Esophagus squamous epithelium (tissue), 5 donors: Measurements from ENCODE around the gene LCA5L. TPM values are rescaled to one million over a fixed set of nuclear protein-coding genes. Genes with fewer than 3 reads are reported as not detected.

Experiments
- DNase-seq: peaks from one replicate; lab custom pipeline; 2025; lab: John Stamatoyannopoulos, UW
- H3K27ac ChIP-seq, 4 donors: fragments of 200-600 bp; sonication (generic); one replicate each; pipeline ENCODE4 v1.5.1; 2016 to 2019; ENCODE audit warnings: mild to moderate bottlenecking in 1 of 4
- H3K27me3 ChIP-seq, 4 donors: fragments of 200-600 bp; sonication (generic); 1 replicate in 3 of 4; 2 replicates in 1 of 4; pipeline versions ENCODE4 v1.5.1 to v1.6.0; 2017 to 2021; ENCODE audit warnings: antibody characterized with exemption in 1 of 4
- H3K36me3 ChIP-seq, 3 donors: fragments of 200-600 bp; sonication (generic); one replicate each; pipeline ENCODE4 v1.5.1; 2016 to 2019
- H3K4me1 ChIP-seq, 3 donors: fragments of 200-600 bp; sonication (generic); one replicate each; pipeline ENCODE4 v1.5.1; 2017 to 2019
- H3K4me3 ChIP-seq, 4 donors: fragments of 200-600 bp; sonication (generic); 1 replicate in 3 of 4; 2 replicates in 1 of 4; pipeline ENCODE4 v1.5.1; 2016 to 2019; ENCODE audit warnings: mild to moderate bottlenecking in 2 of 4, moderate library complexity in 1 of 4
- H3K9me3 ChIP-seq, 3 donors: fragments of 200-600 bp; sonication (generic); one replicate each; pipeline ENCODE4 v1.5.1; 2016 to 2019
- CTCF ChIP-seq, 6 experiments: fragments of 450-650 bp in 4 of 6; fragments of 200-600 bp in 2 of 6; sonication (generic) in 2 of 6; IDR thresholded peaks; one replicate each; pipeline ENCODE4 v1.5.1; 2016 to 2019; ENCODE audit warnings: antibody characterized with exemption in 6 of 6, mild to moderate bottlenecking in 4 of 6, moderate library complexity in 4 of 6
- POLR2A ChIP-seq, 4 donors: fragments of 450-650 bp; IDR thresholded peaks; one replicate each; pipeline ENCODE4 v1.6.1; 2017; ENCODE audit warnings: antibody characterized with exemption in 4 of 4, mild to moderate bottlenecking in 4 of 4, moderate library complexity in 3 of 4
- WGBS, 2 donors: methylation state at CpG; one replicate each; pipeline ENCODE4 v1.1.5; 2018; 5-methylcytosine and 5-hydroxymethylcytosine counted together
- intact Hi-C: fragments of 100-400 bp; cut with DNase I; formaldehyde crosslinking; loops from one replicate; pipeline ENCODE4 v1.15.0; 2022
- total RNA-seq, 4 donors: library from RNA; depleted of rRNA; stranded (reverse); fragments of >200 nt; gene quantifications; one replicate each; pipeline ENCODE4 v1.1.0, GENCODE V29; 2016
- donor health status: DM: yes; HTN: yes; CAD: no.

LCA5L gene
- total RNA-seq, 4 donors from 2014 or later = 0.44 to 1.7 (median 0.82) TPM; not detected in 1

- no peaks in the 10 kb centered on the region for H3K27me3 ChIP-seq
- no peak for DNase-seq
- WGBS, 2 donors = 81 to 85% methylated on average over 7 to 8 of the region's 8 CpGs
- H3K4me1 ChIP-seq = no peaks in the 10 kb centered on the region
- intact Hi-C loops = no loop called here
- no peak overlapping the region for H3K27ac ChIP-seq
- H3K36me3 ChIP-seq = peaks cover 0 to 37% (median 6%) of the 10 kb centered on the region in 3 donors
- no peak overlapping the region for H3K4me3 ChIP-seq
- H3K9me3 ChIP-seq = no peaks in the 10 kb centered on the region
- TF ChIP-seq POLR2A (IDR thresholded peaks at IDR 0.05) = no peak
Measured at GRCh38 chr21:39400173-39400572, 45.4 kb downstream of the LCA5L start.

- Histone ChIP-seq H3K27me3 (no peaks in the 10 kb centered on the region), H3K9me3 (no peaks in the 10 kb centered on the region), H3K27ac (no peak overlapping the region), H3K4me3 (no peak overlapping the region), H3K4me1 (no peaks in the 10 kb centered on the region), H3K36me3 (peaks cover 9 to 60% (median 9%) of the 10 kb centered on the region in 3 donors)
- intact Hi-C loops = no loop called here
- no peak for DNase-seq
- no peak for TF ChIP-seq POLR2A (IDR thresholded peaks at IDR 0.05)
- no peak for TF ChIP-seq CTCF (IDR thresholded peaks at IDR 0.05)
- WGBS, 2 donors = 83 to 84% methylated on average over 8 to 11 of the region's 11 CpGs
Measured at GRCh38 chr21:39397646-39398385, 47.8 kb downstream of the LCA5L start.

GRCh38 chr21:39392981-39393380, 52.6 kb downstream of the LCA5L start:
- Histone ChIP-seq H3K4me3 (no peak overlapping the region), H3K27ac (no peak overlapping the region), H3K36me3 (peaks cover 18 to 75% (median 21%) of the 10 kb centered on the region in 3 donors), H3K4me1 (peaks cover 7 to 23% (median 11%) of the 10 kb centered on the region in 3 donors), H3K9me3 (no peaks in the 10 kb centered on the region), H3K27me3 (no peaks in the 10 kb centered on the region)
- no peak for DNase-seq
- WGBS, 2 donors = 87 to 93% methylated on average over 6 to 7 of the region's 7 CpGs
- TF ChIP-seq CTCF (IDR thresholded peaks at IDR 0.05) = no peak
- intact Hi-C loops = no loop called here

GRCh38 chr21:39390212-39390765, 55.3 kb downstream of the LCA5L start:
- Histone ChIP-seq H3K4me3 (no peak overlapping the region), H3K36me3 (peaks cover 12 to 48% (median 21%) of the 10 kb centered on the region in 3 donors), H3K27ac (no peak overlapping the region), H3K4me1 (peaks cover 11 to 47% (median 15%) of the 10 kb centered on the region in 3 donors), H3K27me3 (no peaks in the 10 kb centered on the region), H3K9me3 (no peaks in the 10 kb centered on the region)
- 73 to 74% methylated on average over 8 to 16 of the region's 16 CpGs for WGBS, 2 donors
- no peak for DNase-seq
- no peak for TF ChIP-seq POLR2A (IDR thresholded peaks at IDR 0.05)
- no peak for TF ChIP-seq CTCF (IDR thresholded peaks at IDR 0.05)
- intact Hi-C loops = no loop called here

DNA sequence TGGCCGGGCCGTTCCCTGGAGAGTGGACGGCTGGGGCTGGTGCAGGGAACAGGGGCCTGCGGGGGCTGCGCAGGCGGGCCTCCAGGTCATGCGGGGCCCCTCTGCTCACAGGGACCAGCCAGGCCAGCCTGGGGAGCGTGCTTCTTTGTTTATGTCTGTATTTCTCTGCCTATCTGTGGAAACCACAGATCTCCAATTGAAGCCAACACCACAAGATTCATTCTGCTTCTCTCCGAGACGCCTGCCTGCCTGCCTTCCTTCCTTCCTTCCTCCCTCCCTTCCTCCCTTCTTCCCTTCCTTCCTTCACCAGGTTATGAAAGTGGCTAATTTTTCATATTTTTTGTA, 56.8 kb downstream of the LCA5L start:
- Histone ChIP-seq H3K4me1 (peaks cover 11 to 49% (median 15%) of the 10 kb centered on the region in 3 donors), H3K4me3 (peak overlapping the region in 3 of 4 donors; percentile 52 to 66 (median 54)), H3K9me3 (no peaks in the 10 kb centered on the region), H3K27ac (peak overlapping the region; percentile 63 to 87 (median 78)), H3K36me3 (peaks cover 12 to 33% (median 20%) of the 10 kb centered on the region in 3 donors), H3K27me3 (no peaks in the 10 kb centered on the region)
- TF ChIP-seq CTCF (IDR thresholded peaks at IDR 0.05) (peak in 1 of 6 experiments; percentile 12), POLR2A (IDR thresholded peaks at IDR 0.05) (no peak)
- intact Hi-C loops = loop anchor here (10.0 kb wide), 1 partner anchor 74 kb away; the partner anchor contains the start of gene BRWD1
- DNase-seq = no peak
- 0 to 4% methylated on average over 2 to 3 of the region's 10 CpGs for WGBS, 2 donors
